ENCODE results near the gene SLC9A4. TPM values are rescaled to one million over a fixed set of nuclear protein-coding genes. Genes with fewer than 3 reads are reported as not detected.
A peak's percentile ranks its signal among the peaks of the same experiment; 100 is the strongest.

SLC9A4 gene
- total RNA-seq, 1 donor from 2014 or later, result 0.10 TPM

DNA sequence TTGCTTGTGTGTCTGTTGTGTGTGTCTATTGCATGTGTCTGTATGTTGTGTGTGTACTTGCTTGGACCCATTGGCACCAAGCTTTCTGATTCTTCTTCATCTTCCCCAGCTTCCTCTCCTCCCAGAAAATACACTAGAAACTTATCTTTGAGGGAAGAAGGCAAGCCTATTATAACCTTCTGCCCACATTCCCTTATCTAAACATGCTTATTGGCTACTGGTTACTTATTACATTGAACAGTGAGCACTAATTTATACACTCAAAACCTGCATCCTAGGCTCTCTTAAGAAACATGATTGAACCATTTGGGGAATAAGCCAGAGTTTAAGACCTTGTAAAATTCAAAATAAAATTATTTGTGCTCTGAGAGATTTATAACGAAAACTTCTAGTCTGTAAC lies 26.5 kb downstream of the SLC9A4 start:
- no peak for DNase-seq

DNA sequence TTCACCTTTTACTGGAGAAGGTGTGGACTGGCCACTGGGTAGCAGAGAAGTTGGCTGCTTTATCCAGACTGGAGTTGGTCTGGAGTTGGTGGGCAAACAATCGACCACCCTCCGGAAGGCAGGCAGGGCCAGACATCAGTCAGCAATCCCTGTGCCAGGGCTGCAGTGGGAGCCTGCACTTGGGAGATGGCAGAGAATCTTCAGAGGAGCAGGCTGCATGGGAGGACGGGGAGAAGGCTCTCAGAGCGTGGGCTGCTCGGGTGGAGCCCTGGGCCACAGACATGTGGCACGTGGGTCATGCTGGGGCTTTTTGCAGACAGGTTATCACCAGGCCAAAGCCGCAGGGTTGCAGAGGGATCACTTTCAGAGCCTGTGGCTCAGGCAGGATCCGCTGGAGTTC lies 29.6 kb downstream of the SLC9A4 start:
- no peak for DNase-seq

DNA sequence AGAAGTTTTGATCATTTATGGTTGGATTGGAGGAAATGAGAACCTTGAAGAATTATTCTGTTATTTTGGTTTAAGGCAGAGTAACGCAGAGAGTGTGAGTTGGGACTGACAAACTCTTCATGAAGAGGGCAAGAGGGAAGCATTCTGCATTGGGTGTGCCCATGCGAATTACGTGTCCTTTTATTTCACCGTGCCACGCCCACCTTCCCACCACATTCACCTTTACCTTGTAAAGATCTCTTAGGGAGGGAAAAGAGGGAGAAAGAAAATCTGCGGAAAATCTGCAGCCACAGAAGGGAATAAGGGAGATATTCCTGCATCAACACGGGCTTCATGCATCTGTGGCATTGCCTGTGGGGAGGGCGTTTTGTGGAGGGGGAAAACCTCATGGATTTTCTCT lies 31.8 kb downstream of the SLC9A4 start:
- DNase-seq, result no peak

DNA sequence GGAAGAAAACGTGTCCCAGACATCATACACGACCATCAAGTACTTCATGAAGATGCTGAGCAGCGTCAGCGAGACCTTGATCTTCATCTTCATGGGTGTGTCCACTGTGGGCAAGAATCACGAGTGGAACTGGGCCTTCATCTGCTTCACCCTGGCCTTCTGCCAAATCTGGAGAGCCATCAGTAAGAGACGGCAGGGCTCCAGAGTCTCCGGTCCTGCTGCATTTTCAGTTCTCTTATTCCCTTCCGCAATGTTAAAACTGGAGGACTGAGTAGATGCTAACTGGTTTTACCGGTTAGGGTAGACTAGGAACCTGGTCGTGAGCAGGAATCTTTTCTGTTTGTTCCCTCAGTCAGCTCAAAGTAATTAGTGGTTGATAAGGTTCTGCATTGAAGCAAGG lies 32.3 kb downstream of the SLC9A4 start:
- peak; percentile 9 for DNase-seq

GRCh38 chr2:102506743-102507142 lies 33.7 kb downstream of the SLC9A4 start:
- no peak for DNase-seq

DNA sequence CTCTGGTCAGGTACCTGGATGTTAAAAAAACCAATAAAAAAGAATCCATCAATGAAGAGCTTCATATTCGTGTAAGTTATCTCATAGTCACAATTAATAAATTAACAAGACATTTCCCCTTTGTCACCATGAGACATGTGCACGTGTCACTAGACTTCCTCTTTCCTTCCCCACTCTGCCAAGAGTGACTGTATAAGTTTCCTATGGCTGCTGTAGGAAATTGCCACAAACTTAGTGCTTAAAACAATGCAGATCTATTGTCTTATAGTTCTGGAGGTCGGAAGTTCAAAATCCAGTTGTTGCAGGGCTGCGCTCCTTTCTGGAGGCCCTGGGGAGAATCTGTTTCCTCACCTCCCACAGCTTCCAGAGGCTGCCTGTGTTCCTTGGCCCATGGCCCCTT lies 35.8 kb downstream of the SLC9A4 start:
- DNase-seq, result no peak

GRCh38 chr2:102509749-102510148 lies 36.7 kb downstream of the SLC9A4 start:
- no peak for DNase-seq

- no peak for DNase-seq
Measured at GRCh38 chr2:102510791-102511575, 38.0 kb downstream of the SLC9A4 start.

DNA sequence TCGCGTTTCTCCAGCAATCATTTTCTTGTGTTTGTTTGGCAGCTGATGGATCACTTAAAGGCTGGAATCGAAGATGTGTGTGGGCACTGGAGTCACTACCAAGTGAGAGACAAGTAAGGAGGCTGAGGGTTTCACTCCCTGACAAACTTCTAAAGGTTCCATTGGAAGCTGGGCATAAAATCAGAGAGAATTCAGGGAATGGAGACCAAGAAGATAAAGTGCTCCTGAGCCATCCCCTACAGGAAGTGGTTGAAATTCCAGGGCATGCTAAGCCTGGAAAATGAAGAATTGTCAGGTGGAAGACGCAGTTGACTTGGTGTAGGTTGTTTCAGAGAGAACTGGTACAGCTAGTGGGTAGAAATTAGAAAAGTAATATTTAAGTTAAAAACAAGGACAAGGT lies 39.1 kb downstream of the SLC9A4 start:
- no peak for DNase-seq

DNA sequence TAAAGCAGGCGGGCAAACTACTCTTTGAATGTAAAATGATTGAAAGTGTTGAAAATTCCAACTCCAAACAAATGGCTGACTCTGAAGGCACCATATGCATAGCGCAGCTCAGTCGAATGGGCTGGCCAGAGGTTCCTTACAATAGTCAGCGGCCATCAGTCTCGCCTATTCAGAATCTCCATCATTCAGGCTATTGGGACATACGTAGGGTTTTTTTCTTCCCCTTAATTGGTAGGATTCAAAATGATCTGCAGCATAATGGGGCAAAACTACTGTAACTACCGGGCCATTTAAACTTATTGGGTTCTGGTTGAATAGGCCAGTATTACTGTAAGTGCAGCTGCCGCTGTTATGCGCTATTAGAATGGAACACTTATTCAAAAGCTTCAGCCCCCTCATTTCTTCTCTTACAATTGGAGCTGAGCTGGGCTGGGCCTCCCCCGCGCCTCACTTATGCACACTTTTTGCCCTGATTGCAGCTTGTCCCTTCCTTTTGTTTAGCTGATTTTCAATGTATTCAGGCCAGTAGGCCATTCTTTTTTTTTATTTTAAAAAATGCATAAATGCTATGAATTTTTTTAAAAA lies 40.4 kb downstream of the SLC9A4 start:
- no peak for DNase-seq

- DNase-seq, result no peak
Measured at GRCh38 chr2:102514061-102514785, 41.2 kb downstream of the SLC9A4 start.

GRCh38 chr2:102515851-102516250 lies 42.8 kb downstream of the SLC9A4 start:
- no peak for DNase-seq

- no peak for DNase-seq
Measured at GRCh38 chr2:102518170-102518569, 45.1 kb downstream of the SLC9A4 start.

GRCh38 chr2:102520009-102520408 lies 47.0 kb downstream of the SLC9A4 start:
- peak; percentile 32 for DNase-seq

DNA sequence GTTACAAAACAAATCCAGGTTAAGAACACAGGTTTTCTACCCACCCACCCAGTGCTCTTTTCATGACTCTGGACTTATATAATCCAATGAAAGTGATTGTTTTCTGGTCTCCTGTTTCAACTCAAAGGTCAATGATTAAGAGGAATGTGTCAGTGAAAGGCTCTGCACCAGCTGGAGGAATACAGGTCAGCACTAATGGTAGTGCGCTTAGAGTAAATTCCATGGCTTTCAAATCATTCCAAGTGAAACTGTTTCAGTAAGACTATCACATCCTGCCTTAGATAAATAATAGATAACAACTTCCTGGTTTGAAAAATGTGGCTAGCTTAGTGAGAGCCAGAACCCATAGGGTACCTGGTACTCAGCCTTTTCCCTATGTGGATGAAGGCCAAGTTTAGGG lies 47.8 kb downstream of the SLC9A4 start:
- no peak for DNase-seq

GRCh38 chr2:102522162-102522561 lies 49.1 kb downstream of the SLC9A4 start:
- no peak for DNase-seq

DNA sequence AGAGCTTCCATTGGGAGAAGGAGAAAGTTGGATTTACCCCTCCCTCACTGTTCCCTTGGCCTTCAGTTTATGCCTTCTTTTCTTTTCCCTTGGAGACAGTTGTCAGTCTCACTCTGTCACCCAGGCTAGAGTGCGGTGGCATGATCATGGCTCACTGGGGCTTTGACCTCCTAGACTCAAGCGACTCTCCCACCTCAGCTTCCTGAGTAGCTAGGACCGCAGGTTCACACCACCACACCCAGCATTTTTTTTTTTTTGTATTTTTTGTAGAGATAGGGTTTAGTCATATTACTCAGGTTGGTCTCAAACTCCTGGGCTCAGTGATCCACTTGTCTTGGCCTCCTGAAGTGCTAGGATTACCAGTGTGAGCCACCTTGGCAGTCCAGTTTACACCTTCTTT lies 49.9 kb downstream of the SLC9A4 start:
- DNase-seq, result no peak

DNA sequence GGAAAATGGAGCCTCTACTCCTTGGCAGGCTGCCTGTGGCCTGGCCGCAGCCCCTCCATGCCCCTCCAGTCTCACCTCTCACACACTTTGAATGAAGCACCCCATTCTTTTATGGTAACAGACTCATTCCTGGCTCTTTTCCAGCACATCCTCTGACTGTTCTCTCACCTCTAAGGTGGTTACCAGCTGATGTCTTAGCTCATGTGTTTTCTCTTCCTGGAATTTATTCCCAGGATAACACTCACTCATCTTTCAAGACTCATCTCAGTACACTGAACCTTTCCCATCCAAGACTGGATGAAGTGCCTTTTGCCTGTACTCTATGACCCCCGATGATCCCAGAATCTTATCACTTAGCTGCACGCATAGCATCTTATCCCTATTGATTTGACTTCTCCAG lies 50.6 kb downstream of the SLC9A4 start:
- DNase-seq, result no peak

GRCh38 chr2:102527086-102527485 lies 54.1 kb downstream of the SLC9A4 start:
- DNase-seq, result no peak

DNA sequence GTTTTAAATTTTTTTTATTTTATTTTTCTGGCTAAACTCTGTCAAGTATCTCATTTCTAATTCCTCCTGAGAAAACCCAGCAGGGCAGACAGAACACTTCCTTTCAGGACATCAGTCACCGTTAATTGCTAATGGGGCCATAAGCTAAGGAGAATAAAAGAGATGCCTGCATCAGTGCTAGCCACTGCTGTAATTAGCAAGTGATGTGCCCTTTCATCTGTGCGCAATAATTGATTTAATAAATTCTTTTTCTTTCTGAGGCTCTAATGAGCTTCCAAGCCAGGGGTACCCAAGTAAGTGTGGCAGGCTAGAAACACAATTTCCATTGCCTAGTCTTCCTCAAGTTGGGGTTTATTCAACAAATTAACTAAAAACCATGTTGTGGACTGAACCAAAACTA lies 65.5 kb downstream of the SLC9A4 start:
- DNase-seq, result no peak

DNA sequence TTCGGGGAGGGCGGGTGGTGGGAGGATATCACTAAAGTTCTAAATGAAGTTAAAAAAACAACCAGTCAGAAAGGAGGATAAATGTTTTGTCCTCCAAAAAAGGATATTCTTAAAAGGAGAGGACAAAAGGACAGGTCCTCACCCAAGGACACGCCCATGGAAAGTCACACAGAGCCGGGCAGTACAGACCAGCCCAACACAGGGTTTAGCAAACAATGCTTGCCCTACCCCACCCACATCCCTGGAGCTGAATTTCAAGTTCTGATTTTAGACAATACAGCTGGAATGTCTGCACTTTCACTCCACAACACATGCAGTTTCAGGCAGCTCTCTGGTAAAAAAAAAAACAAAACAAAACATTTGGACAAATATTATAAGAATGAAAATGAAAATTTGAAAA lies 67.9 kb downstream of the SLC9A4 start:
- DNase-seq, result peak; percentile 4

GRCh38 chr2:102544182-102544581 lies 71.2 kb downstream of the SLC9A4 start:
- no peak for DNase-seq

DNA sequence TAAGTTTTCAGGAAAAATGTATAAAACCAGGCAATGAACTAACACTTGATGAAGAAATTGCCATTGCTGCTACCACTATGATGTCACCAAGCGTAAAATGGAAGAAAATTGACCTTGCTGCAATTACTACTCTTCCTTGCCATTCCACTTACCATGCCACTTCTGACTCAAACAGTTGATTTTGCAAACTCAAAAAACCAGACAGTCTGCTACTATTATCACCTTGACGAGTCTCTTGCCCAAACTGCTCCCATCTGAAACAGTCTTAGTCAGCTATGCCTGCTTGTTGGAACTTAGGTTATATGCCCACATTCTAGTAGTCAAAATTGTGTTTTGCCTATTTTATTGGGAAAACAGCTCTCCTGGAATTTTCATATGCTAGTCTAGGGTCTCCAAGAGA lies 74.4 kb downstream of the SLC9A4 start:
- no peak for DNase-seq

- DNase-seq, result no peak
Measured at GRCh38 chr2:102549027-102549426, 76.0 kb downstream of the SLC9A4 start.
